NCI-H1105 treated with DMSO at 0.1 percent for 48 hours (cell line): ENCODE measurements around the gene SDK2.
"Not testable (repeated sequence)": the region's sequence is repeated elsewhere in the genome, so short reads cannot be mapped to it uniquely, and the experiment has no call there.

Experiments used
- DNase-seq: peaks from one replicate; lab custom pipeline; 2025; lab: John Stamatoyannopoulos, UW

SDK2 gene

GRCh38 chr17:73482251-73482716, 162.0 kb downstream of the SDK2 start:
- no peak for DNase-seq

DNA sequence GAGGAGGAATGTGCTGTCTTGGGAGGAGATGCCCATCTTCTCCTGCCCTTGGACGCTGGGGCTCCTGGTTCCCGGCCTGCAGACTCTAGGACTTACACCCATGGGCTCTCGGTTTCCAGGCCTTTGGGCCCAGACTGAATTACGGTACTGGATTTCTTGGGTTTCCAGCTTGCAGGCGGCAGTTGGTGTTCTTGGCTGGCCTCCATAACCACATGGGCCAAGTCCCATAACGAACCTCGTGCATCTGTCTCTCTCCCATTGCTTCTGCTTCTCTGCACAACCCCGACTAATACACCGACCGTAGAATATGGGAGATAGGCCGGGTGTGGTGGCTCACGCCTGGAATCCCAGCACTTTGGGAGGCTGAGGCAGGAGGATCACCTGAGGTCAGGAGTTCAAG, 162.6 kb downstream of the SDK2 start:
- no peak for DNase-seq

- DNase-seq = no peak
Observed at GRCh38 chr17:73480740-73481139, 163.5 kb downstream of the SDK2 start.

- DNase-seq = no peak
Observed at GRCh38 chr17:73478768-73479424, 165.3 kb downstream of the SDK2 start.

DNA sequence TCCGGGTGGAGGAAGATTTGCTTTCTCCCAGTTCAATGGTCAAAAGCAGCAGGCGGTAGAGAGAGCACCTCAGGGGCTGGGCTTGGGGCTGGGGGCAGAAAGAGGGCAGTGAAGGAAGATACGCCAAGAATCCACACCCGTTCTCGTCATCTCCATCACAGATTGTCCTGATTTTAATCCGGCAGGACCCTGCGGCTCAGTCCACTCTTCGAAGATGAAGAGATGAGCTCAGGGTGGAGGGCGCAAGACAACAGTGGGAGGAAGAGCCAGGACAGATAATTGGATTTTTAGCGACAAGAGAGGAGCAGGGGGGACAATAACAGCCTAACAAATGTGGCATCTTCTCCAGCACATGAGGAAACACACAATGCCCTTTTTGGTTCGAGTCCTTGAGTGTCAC, 165.9 kb downstream of the SDK2 start:
- DNase-seq = no peak

DNA sequence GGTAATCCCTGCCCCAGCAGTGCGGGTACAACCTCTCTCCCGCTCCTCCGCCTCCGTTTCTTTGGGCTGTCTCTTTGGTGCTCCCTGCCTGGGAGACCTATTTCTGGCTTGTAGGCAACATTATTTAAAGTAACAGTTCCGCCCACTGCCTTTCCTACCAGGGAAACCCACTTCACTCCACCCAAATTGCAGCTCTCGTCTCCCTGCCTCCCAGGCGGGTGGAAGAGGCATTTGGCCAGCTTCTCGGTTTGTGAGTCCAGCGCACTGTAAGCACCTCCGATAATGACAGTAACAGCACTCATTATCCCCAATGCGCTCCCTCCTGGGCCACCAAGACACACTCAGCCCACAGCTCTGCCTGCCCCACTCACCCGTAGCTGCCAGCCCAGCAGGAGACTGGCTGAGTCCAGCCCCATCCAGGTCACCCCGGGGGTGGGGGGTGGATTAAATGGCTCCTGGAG, 167.3 kb downstream of the SDK2 start:
- peak; percentile 40 for DNase-seq

DNA sequence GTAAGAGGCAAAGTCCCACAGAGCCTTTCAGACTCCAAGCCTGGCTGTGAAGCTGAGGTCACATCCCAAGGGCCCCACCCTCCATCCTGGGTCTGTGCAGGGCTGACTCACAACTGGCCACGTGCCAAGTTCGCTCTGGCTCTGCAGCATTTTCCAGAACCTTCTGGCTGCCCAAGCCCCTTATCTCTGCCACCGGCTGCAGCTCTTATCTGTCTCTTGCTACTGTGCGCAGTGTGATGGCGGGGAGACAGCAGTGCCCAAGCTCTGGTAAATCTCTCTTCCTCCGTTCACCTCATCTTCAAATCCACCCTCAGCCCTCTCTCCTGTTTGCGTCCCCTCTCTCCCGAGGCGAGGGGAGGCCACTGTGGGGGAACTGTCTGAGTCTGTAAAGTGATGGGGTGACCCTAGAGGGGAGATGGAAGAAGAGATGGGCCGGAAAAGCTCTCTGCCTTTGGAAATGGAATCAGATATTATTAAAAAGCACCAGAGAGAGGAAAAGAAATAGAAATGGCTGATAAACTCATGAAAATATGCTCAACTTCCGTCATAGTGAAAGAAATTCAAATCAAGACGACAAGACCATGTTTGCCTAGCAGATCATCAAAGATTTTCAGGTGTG, 169.8 kb downstream of the SDK2 start:
- DNase-seq = no peak

- DNase-seq = not testable (repeated sequence)
Observed at GRCh38 chr17:73472715-73473114, 171.5 kb downstream of the SDK2 start.

GRCh38 chr17:73471924-73472323, 172.3 kb downstream of the SDK2 start:
- no peak for DNase-seq

DNA sequence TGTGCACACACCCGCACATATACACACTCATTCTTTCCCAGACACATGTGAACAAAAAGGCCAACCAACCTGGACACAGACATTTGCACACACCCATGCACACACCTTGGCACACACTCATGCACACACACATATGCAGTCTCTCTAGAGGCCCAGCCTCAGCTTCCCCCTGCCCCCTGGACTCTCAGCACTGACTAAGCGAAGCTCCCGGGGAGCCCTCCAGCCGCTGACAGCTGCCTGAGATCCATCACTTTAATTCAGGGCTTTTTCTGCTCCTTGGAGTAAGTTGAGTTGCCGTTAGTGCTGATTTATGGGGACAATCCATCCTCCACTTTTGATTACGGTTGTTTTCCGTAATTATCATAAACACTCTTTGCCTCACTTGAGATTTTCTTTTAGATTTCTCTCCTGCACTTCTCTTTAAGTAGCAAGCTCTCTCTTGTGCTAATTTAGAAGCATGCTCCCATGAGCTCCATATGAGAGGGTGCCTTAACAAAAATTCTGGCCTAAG, 173.9 kb downstream of the SDK2 start:
- DNase-seq = no peak

- no peak for DNase-seq
Observed at GRCh38 chr17:73469311-73469710, 174.9 kb downstream of the SDK2 start.

DNA sequence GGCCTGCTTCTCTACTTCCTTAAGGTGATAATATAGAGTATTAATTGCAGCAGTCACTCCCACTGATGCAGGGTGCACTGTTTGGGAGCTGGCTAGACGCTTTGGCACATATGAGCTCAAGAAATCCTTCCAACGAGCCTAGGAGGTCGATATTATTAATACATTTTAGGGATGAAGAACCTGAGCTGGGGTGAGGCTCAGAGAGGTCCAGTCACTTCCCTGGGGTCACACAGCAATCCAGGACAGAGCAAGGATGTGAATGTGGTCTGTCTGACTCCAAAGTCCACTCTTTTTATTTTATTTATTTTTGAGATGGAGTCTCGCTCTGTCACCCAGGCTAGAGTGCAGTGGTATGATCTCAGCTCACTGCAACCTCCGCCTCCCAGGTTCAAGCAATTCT, 176.0 kb downstream of the SDK2 start:
- no peak for DNase-seq

DNA sequence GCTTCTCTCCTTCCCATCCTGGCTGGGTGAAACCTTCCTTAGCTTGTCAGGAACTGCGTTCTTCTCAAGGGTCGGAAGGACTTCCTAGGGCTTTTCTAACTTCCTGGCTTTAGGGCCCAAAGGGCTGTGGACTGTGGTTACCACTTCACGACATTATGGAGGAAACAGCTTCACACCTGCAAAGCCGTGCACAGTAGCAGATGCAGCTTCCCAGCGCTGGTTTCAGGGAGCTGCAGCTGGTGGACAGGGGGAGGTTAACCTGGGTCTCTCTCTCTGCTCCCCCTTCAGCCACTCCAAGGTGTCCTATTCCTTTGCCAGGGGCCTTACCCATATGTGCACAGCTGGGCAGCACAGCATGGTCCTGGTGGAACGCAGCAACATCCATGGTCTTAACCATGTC, 176.6 kb downstream of the SDK2 start:
- no peak for DNase-seq

- no peak for DNase-seq
Observed at GRCh38 chr17:73466704-73467433, 177.4 kb downstream of the SDK2 start.

DNA sequence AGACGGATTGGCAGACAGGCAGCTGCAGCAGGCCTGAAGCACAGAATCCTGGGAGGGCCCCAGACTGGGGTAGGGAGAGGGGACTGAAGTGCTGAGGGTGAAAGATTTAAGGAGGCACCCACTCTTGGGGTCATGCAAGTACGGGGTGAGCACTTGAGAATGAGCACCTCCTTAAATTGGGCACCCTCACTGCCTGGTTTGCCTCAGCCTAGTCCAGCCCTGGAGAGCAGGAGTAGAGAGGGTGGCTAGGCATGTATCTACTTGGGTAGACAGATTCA, 178.4 kb downstream of the SDK2 start:
- no peak for DNase-seq

- peak; percentile 94 for DNase-seq
Observed at GRCh38 chr17:73465130-73465952, 178.9 kb downstream of the SDK2 start.

GRCh38 chr17:73464447-73464846, 179.8 kb downstream of the SDK2 start:
- DNase-seq = no peak

DNA sequence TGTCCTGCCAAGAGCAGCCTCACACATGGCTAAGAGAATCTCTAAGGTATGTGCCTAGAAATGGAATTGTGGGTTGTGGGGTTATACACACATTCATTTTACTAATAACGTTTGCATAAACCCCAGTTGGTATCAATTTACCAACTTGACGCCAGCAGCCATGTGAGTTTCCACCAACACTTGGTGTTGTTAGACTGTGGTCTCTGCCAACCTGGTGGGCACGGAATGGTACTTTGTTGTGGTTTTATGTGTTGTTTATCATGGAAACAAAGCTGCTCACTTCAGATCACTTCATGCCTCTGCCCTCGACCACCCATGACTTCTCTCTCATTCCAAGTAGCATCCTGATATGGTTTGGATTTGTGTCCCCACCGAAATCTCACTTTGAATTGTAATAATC, 180.4 kb downstream of the SDK2 start:
- no peak for DNase-seq

DNA sequence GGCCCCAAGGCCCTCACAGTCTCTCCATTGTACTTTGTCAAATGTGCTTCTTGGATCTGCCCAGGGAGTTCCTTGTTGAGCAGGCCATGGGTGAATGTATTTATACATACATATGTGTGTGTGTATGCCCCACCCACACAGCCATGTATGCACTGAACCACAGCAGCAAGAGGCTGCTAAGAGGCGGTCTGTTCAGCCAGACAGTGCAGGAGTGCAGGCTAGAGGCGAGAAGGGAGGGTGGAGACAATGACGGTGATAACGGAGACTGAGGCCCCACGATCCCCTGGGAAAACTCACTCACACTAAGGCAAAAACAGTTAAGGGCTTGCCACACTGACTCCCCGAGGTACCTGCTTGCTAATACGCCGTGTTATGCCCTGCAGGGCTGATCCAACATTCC, 181.4 kb downstream of the SDK2 start:
- no peak for DNase-seq

DNA sequence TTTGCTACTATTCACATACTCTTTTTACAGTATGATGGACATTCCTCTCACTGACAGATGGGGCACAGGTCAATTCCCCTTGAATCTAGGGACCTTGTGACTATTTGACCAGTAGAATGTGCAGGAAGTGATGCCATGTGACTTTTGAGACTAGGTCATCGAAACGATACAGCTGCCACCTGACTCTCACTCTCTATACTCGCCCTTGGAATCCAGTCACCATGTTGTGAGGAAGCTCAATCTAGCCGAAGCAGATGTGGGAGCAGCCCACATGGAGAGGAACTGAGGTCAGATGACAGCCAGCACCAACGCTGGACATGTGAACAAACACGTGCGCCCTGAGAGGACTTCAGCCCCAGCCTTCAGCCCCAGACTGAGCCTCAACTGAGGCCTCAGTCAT, 184.3 kb downstream of the SDK2 start:
- DNase-seq = no peak

DNA sequence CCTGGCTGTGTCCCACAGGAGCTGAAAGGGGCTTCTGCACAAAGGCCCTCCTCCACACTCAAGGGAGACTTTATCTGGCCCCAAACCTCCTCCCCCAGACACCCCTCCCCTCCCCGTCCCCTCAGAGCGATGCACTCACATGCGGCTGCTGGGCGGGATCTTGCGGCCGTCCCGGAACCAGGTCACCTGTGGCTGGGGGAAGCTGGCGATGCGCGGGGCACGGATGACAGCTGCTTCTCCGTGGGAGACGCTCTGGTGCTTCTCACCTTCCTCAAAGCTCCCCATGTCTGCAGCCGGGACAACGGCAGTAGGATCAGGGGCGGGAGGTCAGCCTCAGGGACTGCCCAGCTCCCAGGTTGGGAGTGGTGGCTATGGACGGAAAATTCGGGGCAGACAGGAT, 188.5 kb downstream of the SDK2 start:
- DNase-seq = no peak

- no peak for DNase-seq
Observed at GRCh38 chr17:73455050-73455687, 189.1 kb downstream of the SDK2 start.
